OCI-LY7 (cell line): ENCODE data around the gene FOXL3. TPM values are rescaled to one million over a fixed set of nuclear protein-coding genes. Genes with fewer than 3 reads are reported as not detected.

Source experiments
- BruUV-seq: library from RNA; stranded (reverse); fragments of 400-500 nt; replicated peaks from 2 replicates; lab custom pipeline; 2021; lab: Mats Ljungman, UMichigan
- CTCF ChIA-PET: fragments of 300-600 bp; sonication (Branson Sonifier 250); formaldehyde crosslinking; loops from one replicate; lab custom pipeline; 2022; ENCODE audit warnings: antibody characterized with exemption; ENCODE audit not compliant: unreplicated experiment; lab: Charles Lee
- POLR2A ChIA-PET: fragments of 300-600 bp; sonication (Branson Sonifier 250); formaldehyde crosslinking; loops from one replicate; lab custom pipeline; 2022; ENCODE audit warnings: antibody characterized with exemption; lab: Charles Lee
- DNase-seq: peaks from one replicate; pipeline ENCODE4 v3.0.0-alpha.2; 2015; ENCODE audit warnings: low spot score
- H2AFZ ChIP-seq: fragments of 200-600 bp; sonication (generic), shearing (Covaris generic); 2 replicates; pipeline ENCODE4 v1.6.1; 2014; ENCODE audit warnings: mild to moderate bottlenecking, antibody characterized with exemption, low read length, moderate library complexity
- H3K27ac ChIP-seq: fragments of 200-600 bp; sonication (generic); 2 replicates; pipeline ENCODE4 v1.5.1; 2014; ENCODE audit warnings: mixed run types, low read depth, mild to moderate bottlenecking, moderate library complexity, low read length, inconsistent platforms; ENCODE audit not compliant: poor library complexity, severe bottlenecking
- H3K36me3 ChIP-seq: fragments of 200-600 bp; sonication (generic); 2 replicates; pipeline ENCODE4 v1.6.1; 2014; ENCODE audit warnings: mild to moderate bottlenecking, antibody characterized with exemption, low read length, moderate library complexity, mixed read lengths; ENCODE audit not compliant: insufficient read depth
- H3K4me1 ChIP-seq: fragments of 200-600 bp; sonication (generic); 2 replicates; pipeline ENCODE4 v1.5.1; 2014; ENCODE audit warnings: mild to moderate bottlenecking, low read length; ENCODE audit not compliant: insufficient read depth, poor library complexity, severe bottlenecking
- H3K4me2 ChIP-seq: fragments of 200-600 bp; sonication (generic); 2 replicates; pipeline ENCODE4 v1.6.1; 2014; ENCODE audit warnings: mild to moderate bottlenecking, low read length
- H3K4me3 ChIP-seq: fragments of 200-600 bp; sonication (generic); 2 replicates; pipeline ENCODE4 v1.5.1; 2014; ENCODE audit warnings: mild to moderate bottlenecking, low read depth, low read length; ENCODE audit not compliant: poor library complexity, severe bottlenecking
- H3K79me2 ChIP-seq: fragments of 200-600 bp; sonication (generic); 2 replicates; pipeline ENCODE4 v1.6.1; 2016; ENCODE audit warnings: low read depth, mild to moderate bottlenecking, low read length, moderate library complexity, mixed read lengths; ENCODE audit not compliant: insufficient read depth
- H3K9me2 ChIP-seq: fragments of 200-600 bp; sonication (generic); 2 replicates; pipeline ENCODE4 v1.6.1; 2016; ENCODE audit warnings: mild to moderate bottlenecking, low read length, mixed read lengths; ENCODE audit not compliant: insufficient read depth
- H3K9me3 ChIP-seq: fragments of 200-600 bp; sonication (generic); 2 replicates; pipeline ENCODE4 v1.6.1; 2014; ENCODE audit warnings: mild to moderate bottlenecking, mixed run types, low read length, mixed read lengths
- H4K20me1 ChIP-seq: fragments of 200-600 bp; sonication (generic); 2 replicates; pipeline ENCODE4 v1.6.1; 2014; ENCODE audit warnings: mild to moderate bottlenecking, antibody characterized with exemption, low read length, moderate library complexity, mixed read lengths; ENCODE audit not compliant: insufficient read depth
- CTCF ChIP-seq: fragments of 200-600 bp; sonication (generic); conservative IDR thresholded peaks from 2 replicates; pipeline ENCODE4 v1.5.1; 2014; ENCODE audit warnings: mild to moderate bottlenecking, antibody characterized with exemption, low read length, moderate library complexity, mixed read lengths
- EZH2phosphoT487 ChIP-seq: fragments of 200-600 bp; sonication (generic); IDR thresholded peaks from 2 replicates; pipeline ENCODE4 v1.6.1; 2018; ENCODE audit warnings: low read depth, borderline replicate concordance, mild to moderate bottlenecking, mixed run types, antibody characterized with exemption, low read length, moderate library complexity, mixed read lengths
- intact Hi-C: fragments of 100-400 bp; cut with micrococcal nuclease; formaldehyde crosslinking; loops from one replicate; pipeline ENCODE4 v1.10.0; 2022; ENCODE audit not compliant: unreplicated experiment
- total RNA-seq, 2 experiments: library from RNA; depleted of rRNA in 1 of 2; stranded (reverse); fragments of >200 nt in 1 of 2; shearing (Covaris generic) in 1 of 2; gene quantifications; 2 replicates each; pipeline ENCODE4 v1.2.3, GENCODE V29; 2014 to 2022

FOXL3 gene
- total RNA-seq, 2 experiments from 2014 or later, result not detected

- DNase-seq, result no peak
- Histone ChIP-seq H3K9me2 (no peaks in the 10 kb centered on the region), H3K79me2 (no peaks in the 10 kb centered on the region), H3K4me1 (no peaks in the 10 kb centered on the region), H2AFZ (no peak overlapping the region), H3K36me3 (no peaks in the 10 kb centered on the region), H3K4me2 (no peak overlapping the region), H4K20me1 (no peaks in the 10 kb centered on the region), H3K4me3 (no peak overlapping the region), H3K9me3 (no peaks in the 10 kb centered on the region), H3K27ac (no peak overlapping the region)
- intact Hi-C loops, result no loop called here
- CTCF ChIA-PET, result no interaction called here
- TF ChIP-seq CTCF (no peak), EZH2phosphoT487 (no peak)
- BruUV-seq, result no TSS peak
- POLR2A ChIA-PET, result no interaction called here
Observed at GRCh38 chr7:272108-272615, 17.8 kb upstream of the FOXL3 start.

GRCh38 chr7:272631-273030, 17.3 kb upstream of the FOXL3 start:
- TF ChIP-seq EZH2phosphoT487, result no peak
- TF ChIP-seq CTCF, result no peak
- no peaks in the 10 kb centered on the region for H3K9me2 ChIP-seq
- no peaks in the 10 kb centered on the region for H3K9me3 ChIP-seq
- no peak overlapping the region for H3K27ac ChIP-seq
- POLR2A ChIA-PET, result no interaction called here
- CTCF ChIA-PET, result no interaction called here
- no peak for DNase-seq
- no peak overlapping the region for H3K4me3 ChIP-seq
- BruUV-seq, result no TSS peak
- no peak overlapping the region for H2AFZ ChIP-seq
- no peaks in the 10 kb centered on the region for H3K36me3 ChIP-seq
- H3K79me2 ChIP-seq, result no peaks in the 10 kb centered on the region
- no peaks in the 10 kb centered on the region for H3K4me1 ChIP-seq
- intact Hi-C loops, result no loop called here
- no peak overlapping the region for H3K4me2 ChIP-seq
- H4K20me1 ChIP-seq, result no peaks in the 10 kb centered on the region

- H3K79me2 ChIP-seq, result no peaks in the 10 kb centered on the region
- no peak overlapping the region for H3K27ac ChIP-seq
- H4K20me1 ChIP-seq, result no peaks in the 10 kb centered on the region
- H3K9me2 ChIP-seq, result no peaks in the 10 kb centered on the region
- TF ChIP-seq EZH2phosphoT487, result no peak
- TF ChIP-seq CTCF, result no peak
- H3K4me3 ChIP-seq, result no peak overlapping the region
- H3K36me3 ChIP-seq, result no peaks in the 10 kb centered on the region
- POLR2A ChIA-PET, result no interaction called here
- no peak overlapping the region for H3K4me2 ChIP-seq
- H2AFZ ChIP-seq, result no peak overlapping the region
- CTCF ChIA-PET, result no interaction called here
- no peaks in the 10 kb centered on the region for H3K9me3 ChIP-seq
- no peaks in the 10 kb centered on the region for H3K4me1 ChIP-seq
- BruUV-seq, result no TSS peak
- DNase-seq, result no peak
- intact Hi-C loops, result no loop called here
Observed at GRCh38 chr7:273327-273726, 16.6 kb upstream of the FOXL3 start.
